ENCODE results near the gene C2CD4D. TPM values are rescaled to one million over a fixed set of nuclear protein-coding genes. Genes with fewer than 3 reads are reported as not detected.

Gene C2CD4D
- total RNA-seq, 1 donor from 2014 or later, result not detected

- TF ChIP-seq, protein P1, sequence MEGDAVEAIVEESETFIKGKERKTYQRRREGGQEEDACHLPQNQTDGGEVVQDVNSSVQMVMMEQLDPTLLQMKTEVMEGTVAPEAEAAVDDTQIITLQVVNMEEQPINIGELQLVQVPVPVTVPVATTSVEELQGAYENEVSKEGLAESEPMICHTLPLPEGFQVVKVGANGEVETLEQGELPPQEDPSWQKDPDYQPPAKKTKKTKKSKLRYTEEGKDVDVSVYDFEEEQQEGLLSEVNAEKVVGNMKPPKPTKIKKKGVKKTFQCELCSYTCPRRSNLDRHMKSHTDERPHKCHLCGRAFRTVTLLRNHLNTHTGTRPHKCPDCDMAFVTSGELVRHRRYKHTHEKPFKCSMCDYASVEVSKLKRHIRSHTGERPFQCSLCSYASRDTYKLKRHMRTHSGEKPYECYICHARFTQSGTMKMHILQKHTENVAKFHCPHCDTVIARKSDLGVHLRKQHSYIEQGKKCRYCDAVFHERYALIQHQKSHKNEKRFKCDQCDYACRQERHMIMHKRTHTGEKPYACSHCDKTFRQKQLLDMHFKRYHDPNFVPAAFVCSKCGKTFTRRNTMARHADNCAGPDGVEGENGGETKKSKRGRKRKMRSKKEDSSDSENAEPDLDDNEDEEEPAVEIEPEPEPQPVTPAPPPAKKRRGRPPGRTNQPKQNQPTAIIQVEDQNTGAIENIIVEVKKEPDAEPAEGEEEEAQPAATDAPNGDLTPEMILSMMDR (IDR thresholded peaks at IDR 0.05), result no peak
- no peak for TF ChIP-seq POLR2AphosphoS5 (IDR thresholded peaks at IDR 0.05; ENCODE audit: insufficient read depth in 1 of 2, low read depth in 1 of 2)
- no peak for TF ChIP-seq POLR2A (IDR thresholded peaks at IDR 0.05)
- no peak overlapping the region for H3K27ac ChIP-seq
- intact Hi-C loops (cut with DNase I), result no loop called here
- H3K4me1 ChIP-seq, result no peaks in the 10 kb centered on the region
- H3K36me3 ChIP-seq, result no peaks in the 10 kb centered on the region
- no peaks in the 10 kb centered on the region for H3K27me3 ChIP-seq
- no peak overlapping the region for H3K4me3 ChIP-seq
- no peaks in the 10 kb centered on the region for H3K9me3 ChIP-seq
- no peak for DNase-seq (ENCODE audit: extremely low spot score in 2 of 2)
Measured at GRCh38 chr1:151868486-151868885, 28.9 kb upstream of the C2CD4D start.

DNA sequence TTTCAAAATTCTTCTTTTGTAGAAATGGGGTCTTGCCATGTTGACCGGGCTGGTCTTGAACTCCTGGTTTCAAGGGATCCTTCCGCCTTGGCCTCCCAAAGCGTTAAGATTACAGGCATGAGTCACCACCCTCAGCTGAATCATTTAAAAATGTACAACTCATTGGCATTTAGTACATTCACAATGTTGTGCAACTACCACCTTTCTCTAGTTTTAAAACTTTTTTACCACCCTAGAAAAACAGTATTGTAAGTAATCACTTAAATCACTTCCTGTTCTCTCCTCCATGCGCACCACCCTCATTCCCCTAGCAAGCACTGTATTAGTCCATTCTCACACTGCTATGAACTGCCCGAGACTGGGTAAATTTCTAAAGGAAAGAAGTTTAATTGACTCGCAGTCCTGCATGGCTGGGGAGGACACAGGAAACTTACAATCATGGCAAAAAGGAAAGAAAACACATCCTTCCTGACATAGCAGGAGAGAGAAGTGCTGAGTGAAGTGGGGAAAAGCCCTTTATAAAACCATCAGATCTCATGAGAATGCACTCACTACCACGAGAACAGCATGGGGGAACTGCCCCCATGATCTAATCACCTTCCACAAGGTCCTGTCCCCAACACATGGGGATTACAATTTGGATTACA lies 28.3 kb upstream of the C2CD4D start:
- H3K27me3 ChIP-seq, result no peaks in the 10 kb centered on the region
- DNase-seq (ENCODE audit: extremely low spot score in 2 of 2), result no peak
- no peak overlapping the region for H3K27ac ChIP-seq
- no peaks in the 10 kb centered on the region for H3K9me3 ChIP-seq
- no peak overlapping the region for H3K4me3 ChIP-seq
- H3K36me3 ChIP-seq, result no peaks in the 10 kb centered on the region
- no peaks in the 10 kb centered on the region for H3K4me1 ChIP-seq
- intact Hi-C loops (cut with DNase I), result no loop called here
- TF ChIP-seq POLR2A (IDR thresholded peaks at IDR 0.05), result no peak

DNA sequence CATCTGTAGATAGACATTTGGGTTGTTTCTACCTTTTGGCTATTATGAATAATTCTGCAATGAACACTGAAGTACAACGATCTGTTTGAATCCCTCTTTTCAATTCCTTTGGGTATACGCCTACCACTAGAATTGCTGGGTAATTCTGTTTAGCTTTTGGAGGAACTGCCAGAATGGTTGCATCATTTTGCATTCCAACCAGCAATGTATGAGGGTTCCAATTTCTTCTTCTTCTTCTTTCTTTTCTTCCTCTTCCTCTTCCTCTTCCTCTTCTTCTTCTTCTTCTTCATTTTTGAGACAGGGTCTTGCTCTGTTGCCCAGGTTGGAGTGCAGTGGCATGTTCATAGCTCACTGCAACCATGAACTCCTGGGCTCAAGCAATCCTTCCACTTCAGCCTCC lies 27.7 kb upstream of the C2CD4D start:
- intact Hi-C loops (cut with DNase I), result no loop called here
- no peak overlapping the region for H3K4me3 ChIP-seq
- no peaks in the 10 kb centered on the region for H3K4me1 ChIP-seq
- no peak for DNase-seq (ENCODE audit: extremely low spot score in 2 of 2)
- no peaks in the 10 kb centered on the region for H3K9me3 ChIP-seq
- no peak for TF ChIP-seq POLR2A (IDR thresholded peaks at IDR 0.05)
- TF ChIP-seq POLR2AphosphoS5 (IDR thresholded peaks at IDR 0.05; ENCODE audit: insufficient read depth in 1 of 2, low read depth in 1 of 2), result no peak
- TF ChIP-seq, protein P1 (IDR thresholded peaks at IDR 0.05), result no peak
- no peaks in the 10 kb centered on the region for H3K36me3 ChIP-seq
- H3K27me3 ChIP-seq, result no peaks in the 10 kb centered on the region
- H3K27ac ChIP-seq, result no peak overlapping the region

GRCh38 chr1:151864411-151864810 lies 24.8 kb upstream of the C2CD4D start:
- TF ChIP-seq POLR2AphosphoS5 (IDR thresholded peaks at IDR 0.05; ENCODE audit: insufficient read depth in 1 of 2, low read depth in 1 of 2), result no peak
- TF ChIP-seq, protein P1 (IDR thresholded peaks at IDR 0.05), result no peak
- no peak for TF ChIP-seq POLR2A (IDR thresholded peaks at IDR 0.05)
- peak in 1 of 2 donors; percentile 40 for DNase-seq (ENCODE audit: extremely low spot score in 2 of 2)
- no peaks in the 10 kb centered on the region for H3K27me3 ChIP-seq
- intact Hi-C loops (cut with DNase I), result no loop called here
- no peaks in the 10 kb centered on the region for H3K9me3 ChIP-seq
- no peak overlapping the region for H3K4me3 ChIP-seq
- no peaks in the 10 kb centered on the region for H3K4me1 ChIP-seq
- no peak overlapping the region for H3K27ac ChIP-seq
- H3K36me3 ChIP-seq, result no peaks in the 10 kb centered on the region

- no peaks in the 10 kb centered on the region for H3K27me3 ChIP-seq
- no peak overlapping the region for H3K27ac ChIP-seq
- no peak overlapping the region for H3K4me3 ChIP-seq
- H3K36me3 ChIP-seq, result no peaks in the 10 kb centered on the region
- peaks cover 12% of the 10 kb centered on the region for H3K4me1 ChIP-seq
- TF ChIP-seq POLR2AphosphoS5 (IDR thresholded peaks at IDR 0.05; ENCODE audit: insufficient read depth in 1 of 2, low read depth in 1 of 2), result no peak
- no peak for TF ChIP-seq POLR2A (IDR thresholded peaks at IDR 0.05)
- TF ChIP-seq, protein P1 (IDR thresholded peaks at IDR 0.05), result no peak
- intact Hi-C loops (cut with DNase I), result no loop called here
- no peaks in the 10 kb centered on the region for H3K9me3 ChIP-seq
- DNase-seq (ENCODE audit: extremely low spot score in 2 of 2), result peak in 1 of 2 donors; percentile 52
Measured at GRCh38 chr1:151862604-151863003, 23.0 kb upstream of the C2CD4D start.
